Measurements from ENCODE around the gene TCTN3.

- TF ChIP-seq CTCF (IDR thresholded peaks at IDR 0.05; ENCODE audit: borderline replicate concordance, extremely low read depth, low read length, poor library complexity, severe bottlenecking) (no peak), EZH2 (IDR thresholded peaks at IDR 0.05; ENCODE audit: borderline replicate concordance, low read depth, low read length, severe bottlenecking) (no peak)
Observed at GRCh38 chr10:95728526-95728925, 34.8 kb upstream of the TCTN3 start.
